Natural killer cell (primary cell): ENCODE data around the gene KCNJ18. TPM values are rescaled to one million over a fixed set of nuclear protein-coding genes. Genes with fewer than 3 reads are reported as not detected.

Source experiments
- ATAC-seq, 3 donors: fragments of 150-1000 bp in 2 of 3; fragments of 200-7000 bp in 1 of 3; cut with Tn5 transposase; 1 replicate in 1 of 3; 2 replicates in 2 of 3; pipeline ENCODE4 v1.10.0; 2021; ENCODE audit warnings: mild to moderate bottlenecking in 2 of 3, moderate library complexity in 2 of 3
- DNase-seq, 2 donors: peaks; one replicate each; pipeline versions ENCODE4 v3.0.0 to v3.0.0-alpha.2; 2013 to 2021; ENCODE audit warnings: mixed read lengths in 1 of 2
- H3K27ac ChIP-seq: one replicate; pipeline ENCODE4 v1.5.1; 2013; ENCODE audit warnings: mild to moderate bottlenecking, low read length
- H3K27me3 ChIP-seq: one replicate; pipeline ENCODE4 v1.6.1; 2013; ENCODE audit warnings: low read length; ENCODE audit not compliant: control insufficient read depth, insufficient read depth
- H3K36me3 ChIP-seq: one replicate; pipeline ENCODE4 v1.6.1; 2013; ENCODE audit warnings: low read length; ENCODE audit not compliant: control insufficient read depth, insufficient read depth
- H3K4me1 ChIP-seq: one replicate; pipeline ENCODE4 v1.6.1; 2013; ENCODE audit warnings: low read length; ENCODE audit not compliant: control insufficient read depth, insufficient read depth
- H3K4me3 ChIP-seq: one replicate; pipeline ENCODE4 v1.5.1; 2013; ENCODE audit warnings: low read length
- H3K9me3 ChIP-seq: one replicate; pipeline ENCODE4 v1.6.1; 2013; ENCODE audit warnings: low read length; ENCODE audit not compliant: control insufficient read depth, insufficient read depth
- H3K27ac Mint-ChIP-seq, 2 donors: one replicate each; pipeline ENCODE4 v1.8.0; 2022; ENCODE audit warnings: mild to moderate bottlenecking in 2 of 2, mixed read lengths in 2 of 2, moderate library complexity in 1 of 2
- H3K27me3 Mint-ChIP-seq, 2 donors: one replicate each; pipeline ENCODE4 v1.8.0; 2022; ENCODE audit warnings: low read depth in 2 of 2, mixed read lengths in 2 of 2
- H3K36me3 Mint-ChIP-seq: one replicate; pipeline ENCODE4 v1.8.0; 2022; ENCODE audit warnings: mixed read lengths
- H3K4me1 Mint-ChIP-seq, 2 donors: one replicate each; pipeline ENCODE4 v1.8.0; 2022; ENCODE audit warnings: mixed read lengths in 2 of 2
- H3K4me3 Mint-ChIP-seq: one replicate; pipeline ENCODE4 v1.8.0; 2022; ENCODE audit warnings: mild to moderate bottlenecking, moderate library complexity, mixed read lengths
- H3K9me3 Mint-ChIP-seq, 2 donors: one replicate each; pipeline ENCODE4 v1.8.0; 2022; ENCODE audit warnings: mixed read lengths in 2 of 2
- WGBS: methylation state at CpG from one replicate; pipeline ENCODE4 v1.1.7; 2013; ENCODE audit warnings: missing lambda C conversion rate; ENCODE audit not compliant: insufficient coverage; 5-methylcytosine and 5-hydroxymethylcytosine counted together
- intact Hi-C: fragments of 100-400 bp; cut with micrococcal nuclease; formaldehyde crosslinking; loops from one replicate; pipeline ENCODE4 v1.14.2; 2022
- total RNA-seq, 4 donors: library from RNA; stranded (reverse); fragments of 120-200 nt in 1 of 4; gene quantifications; one replicate each; pipeline versions ENCODE4 v1.2.3 to v1.2.4, GENCODE V29; 2013 to 2022
- TF ChIP-seq, protein P1 (sequence below): fragments of 200-600 bp; IDR thresholded peaks from one replicate; pipeline ENCODE4 v1.8.0; 2022; ENCODE audit warnings: antibody characterized with exemption

The KCNJ18 gene
- total RNA-seq, 3 donors from 2014 or later (not counting 1 experiment from before 2014, with no cell fraction given) = not detected

DNA sequence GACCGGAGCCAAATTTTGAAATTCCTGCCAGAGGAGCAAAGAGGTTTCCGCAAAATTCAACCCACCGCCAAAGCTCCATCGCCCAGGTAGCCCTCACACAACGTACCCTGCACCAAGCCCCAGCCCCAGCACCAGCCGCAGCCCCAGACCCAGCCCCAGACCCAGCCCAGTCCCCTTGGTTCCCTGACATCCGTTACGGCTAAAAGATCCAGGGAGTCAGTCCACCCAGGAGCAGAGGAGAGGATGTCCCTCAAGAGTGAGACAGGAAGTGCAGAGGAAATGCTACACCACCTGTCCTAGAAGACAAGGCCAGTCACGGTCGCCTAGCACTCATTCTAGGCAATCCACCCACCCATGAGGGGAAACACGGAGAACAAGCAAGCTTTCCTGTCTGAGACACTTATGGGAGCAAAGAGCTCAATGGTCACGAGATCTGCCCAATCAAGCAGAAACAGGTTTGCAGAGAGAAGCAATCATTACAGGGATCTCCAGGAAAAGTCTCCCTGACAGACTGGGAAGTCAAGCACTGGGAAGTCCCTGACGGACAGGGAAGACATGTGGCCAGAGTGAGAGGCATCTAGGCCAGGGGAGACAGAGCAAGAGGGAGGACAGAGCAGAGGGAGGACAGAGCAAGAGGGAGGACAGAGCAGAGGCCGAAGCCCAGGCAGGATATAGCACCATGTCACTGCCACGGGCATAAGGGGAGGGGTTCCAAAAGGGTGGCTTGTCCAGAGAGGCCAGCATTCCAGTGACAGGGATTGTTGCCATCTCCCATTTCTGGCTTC lies 15.0 kb upstream of the KCNJ18 start:
- Histone ChIP-seq H3K4me3 (no peak overlapping the region), H3K36me3 (no peaks in the 10 kb centered on the region), H3K4me1 (no peaks in the 10 kb centered on the region), H3K9me3 (peaks cover 8% of the 10 kb centered on the region), H3K27me3 (no peaks in the 10 kb centered on the region), H3K27ac (no peak overlapping the region)
- no peak overlapping the region for H3K4me3 Mint-ChIP-seq
- peaks cover 13% of the 10 kb centered on the region for H3K36me3 Mint-ChIP-seq
- peaks cover 5 to 14% of the 10 kb centered on the region in 2 donors for H3K9me3 Mint-ChIP-seq
- peaks cover 0 to 3% of the 10 kb centered on the region in 2 donors for H3K4me1 Mint-ChIP-seq
- intact Hi-C loops = no loop called here
- no peak for DNase-seq
- no peak overlapping the region for H3K27ac Mint-ChIP-seq
- H3K27me3 Mint-ChIP-seq = peaks cover 0 to 3% of the 10 kb centered on the region in 2 donors
- WGBS = 76% methylated on average over 15 of the region's 15 CpGs
- no peak for ATAC-seq
- TF ChIP-seq, protein P1, sequence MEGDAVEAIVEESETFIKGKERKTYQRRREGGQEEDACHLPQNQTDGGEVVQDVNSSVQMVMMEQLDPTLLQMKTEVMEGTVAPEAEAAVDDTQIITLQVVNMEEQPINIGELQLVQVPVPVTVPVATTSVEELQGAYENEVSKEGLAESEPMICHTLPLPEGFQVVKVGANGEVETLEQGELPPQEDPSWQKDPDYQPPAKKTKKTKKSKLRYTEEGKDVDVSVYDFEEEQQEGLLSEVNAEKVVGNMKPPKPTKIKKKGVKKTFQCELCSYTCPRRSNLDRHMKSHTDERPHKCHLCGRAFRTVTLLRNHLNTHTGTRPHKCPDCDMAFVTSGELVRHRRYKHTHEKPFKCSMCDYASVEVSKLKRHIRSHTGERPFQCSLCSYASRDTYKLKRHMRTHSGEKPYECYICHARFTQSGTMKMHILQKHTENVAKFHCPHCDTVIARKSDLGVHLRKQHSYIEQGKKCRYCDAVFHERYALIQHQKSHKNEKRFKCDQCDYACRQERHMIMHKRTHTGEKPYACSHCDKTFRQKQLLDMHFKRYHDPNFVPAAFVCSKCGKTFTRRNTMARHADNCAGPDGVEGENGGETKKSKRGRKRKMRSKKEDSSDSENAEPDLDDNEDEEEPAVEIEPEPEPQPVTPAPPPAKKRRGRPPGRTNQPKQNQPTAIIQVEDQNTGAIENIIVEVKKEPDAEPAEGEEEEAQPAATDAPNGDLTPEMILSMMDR = no peak

DNA sequence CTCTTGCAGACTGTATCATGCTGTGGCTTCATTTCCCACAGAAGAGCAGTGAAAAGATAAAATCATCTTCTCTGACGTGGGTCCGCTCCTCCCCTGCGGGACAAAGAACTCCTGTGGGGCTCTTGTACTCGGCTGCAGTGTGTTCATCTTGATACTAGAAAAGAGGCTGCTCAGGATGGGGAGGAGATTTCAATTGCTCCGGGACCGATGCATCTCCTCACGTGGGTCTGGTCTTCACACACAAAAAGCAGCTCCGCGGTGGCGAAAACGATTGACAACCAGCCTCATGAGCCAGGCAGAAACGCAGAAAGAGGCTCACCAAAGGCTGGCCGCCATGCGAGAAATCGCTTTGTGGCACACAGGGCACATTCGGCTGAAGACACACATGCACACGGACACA lies 14.4 kb upstream of the KCNJ18 start:
- Mint-ChIP-seq H3K9me3 (peaks cover 5 to 14% of the 10 kb centered on the region in 2 donors), H3K27ac (no peak overlapping the region), H3K36me3 (peaks cover 13% of the 10 kb centered on the region), H3K27me3 (peaks cover 0 to 3% of the 10 kb centered on the region in 2 donors), H3K4me3 (no peak overlapping the region), H3K4me1 (peaks cover 0 to 3% of the 10 kb centered on the region in 2 donors)
- Histone ChIP-seq H3K36me3 (no peaks in the 10 kb centered on the region), H3K9me3 (peaks cover 8% of the 10 kb centered on the region), H3K4me3 (no peak overlapping the region), H3K4me1 (no peaks in the 10 kb centered on the region), H3K27ac (no peak overlapping the region), H3K27me3 (no peaks in the 10 kb centered on the region)
- intact Hi-C loops = no loop called here
- TF ChIP-seq, protein P1 = no peak
- DNase-seq (no peak), ATAC-seq (no peak)
- 82% methylated on average over 17 of the region's 17 CpGs for WGBS

DNA sequence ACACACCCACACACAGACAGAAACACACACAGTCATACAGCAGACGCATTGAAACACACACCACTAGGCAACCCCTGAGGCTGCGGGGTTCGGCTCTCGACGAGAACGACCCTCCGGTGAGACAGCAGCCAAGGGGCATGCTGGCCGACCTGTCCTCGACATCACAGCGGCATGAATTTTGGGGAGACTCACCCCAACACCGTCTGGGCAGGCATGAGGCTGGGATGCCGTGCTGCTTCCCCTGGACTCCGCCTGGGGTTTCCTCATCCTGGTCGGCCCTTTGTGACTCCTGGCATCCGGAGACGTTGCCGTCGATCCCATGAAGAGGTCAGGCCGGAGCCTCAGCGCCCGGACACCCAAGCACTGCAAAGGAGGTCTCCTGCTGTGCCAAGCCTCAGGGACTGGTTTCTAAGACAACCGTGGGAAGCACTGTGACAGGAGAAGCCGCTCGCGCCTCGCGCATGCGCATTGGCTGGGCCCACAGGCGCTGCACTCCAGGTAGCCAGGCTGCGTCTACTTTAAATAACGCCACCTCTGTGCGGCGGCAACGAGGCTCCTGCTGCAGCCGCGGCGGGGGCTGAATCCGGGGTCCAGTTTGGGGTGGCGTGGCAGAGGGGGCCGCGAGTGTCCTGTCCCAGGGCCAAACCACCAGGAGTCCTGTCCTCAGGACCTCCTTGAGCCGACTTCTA lies 13.8 kb upstream of the KCNJ18 start:
- Mint-ChIP-seq H3K4me3 (no peak overlapping the region), H3K9me3 (peaks cover 4 to 11% of the 10 kb centered on the region in 2 donors), H3K36me3 (peaks cover 7% of the 10 kb centered on the region), H3K27ac (no peak overlapping the region), H3K27me3 (peaks cover 0 to 3% of the 10 kb centered on the region in 2 donors), H3K4me1 (peaks cover 0 to 3% of the 10 kb centered on the region in 2 donors)
- intact Hi-C loops = no loop called here
- H3K27me3 ChIP-seq = no peaks in the 10 kb centered on the region
- H3K9me3 ChIP-seq = peaks cover 8% of the 10 kb centered on the region
- no peaks in the 10 kb centered on the region for H3K36me3 ChIP-seq
- H3K4me1 ChIP-seq = no peaks in the 10 kb centered on the region
- no peak for DNase-seq
- H3K4me3 ChIP-seq = no peak overlapping the region
- ATAC-seq = no peak
- TF ChIP-seq, protein P1 = no peak
- H3K27ac ChIP-seq = no peak overlapping the region
- WGBS = 82% methylated on average over 42 of the region's 42 CpGs
